PFSK-1 (cell line): Measurements from ENCODE around the gene UBAC2.

Experiments used
- FOXP2 ChIP-seq: optimal IDR thresholded peaks from 2 replicates; pipeline ENCODE3; 2011; ENCODE audit warnings: borderline replicate concordance, control low read depth, inconsistent platforms; ENCODE audit not compliant: insufficient read depth; ENCODE audit errors: extremely low read length, extremely low read depth
- POLR2AphosphoS5 ChIP-seq: IDR thresholded peaks from 2 replicates; pipeline ENCODE4 v1.6.1; 2012; ENCODE audit warnings: low read depth, mild to moderate bottlenecking, control low read depth, low read length, moderate library complexity
- SIN3A ChIP-seq: IDR thresholded peaks from 2 replicates; pipeline ENCODE4 v1.6.1; 2012; ENCODE audit warnings: mild to moderate bottlenecking, low read length, moderate library complexity, borderline replicate concordance; ENCODE audit not compliant: insufficient read depth
- TAF1 ChIP-seq: IDR thresholded peaks from 2 replicates; pipeline ENCODE4 v1.6.1; 2012; ENCODE audit warnings: low read length, control low read depth, borderline replicate concordance; ENCODE audit not compliant: insufficient read depth
- TF ChIP-seq, protein P1 (sequence below), 2 experiments: IDR thresholded peaks; 2 replicates each; pipeline versions ENCODE4 v1.6.1 to v1.8.0; 2011 to 2012; ENCODE audit warnings: low read depth in 2 of 2, low read length in 2 of 2, control low read depth in 1 of 2, inconsistent platforms in 1 of 2, mild to moderate bottlenecking in 1 of 2, moderate library complexity in 1 of 2; ENCODE audit not compliant: insufficient read depth in 1 of 2

Gene UBAC2

DNA sequence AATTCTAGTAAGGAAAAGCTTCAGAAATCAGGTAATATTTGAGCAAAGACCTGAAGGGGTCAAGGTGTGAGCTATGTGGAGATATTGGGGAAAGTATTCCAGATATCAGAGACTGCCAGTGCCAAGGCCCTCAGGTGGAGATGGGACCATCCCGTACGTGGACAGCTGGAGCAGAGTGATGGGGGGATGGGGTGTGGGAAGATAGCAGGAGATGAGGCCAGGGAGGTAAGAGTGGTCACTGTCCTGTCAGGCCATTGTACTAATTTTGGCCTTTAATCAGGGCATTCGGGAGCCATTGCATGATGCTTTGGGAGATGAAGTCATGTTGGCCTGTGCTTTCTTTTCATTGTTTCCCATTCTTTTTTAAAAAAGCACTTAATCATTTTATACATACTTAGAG lies 70.6 kb downstream of the UBAC2 start:
- TF ChIP-seq FOXP2: no peak

DNA sequence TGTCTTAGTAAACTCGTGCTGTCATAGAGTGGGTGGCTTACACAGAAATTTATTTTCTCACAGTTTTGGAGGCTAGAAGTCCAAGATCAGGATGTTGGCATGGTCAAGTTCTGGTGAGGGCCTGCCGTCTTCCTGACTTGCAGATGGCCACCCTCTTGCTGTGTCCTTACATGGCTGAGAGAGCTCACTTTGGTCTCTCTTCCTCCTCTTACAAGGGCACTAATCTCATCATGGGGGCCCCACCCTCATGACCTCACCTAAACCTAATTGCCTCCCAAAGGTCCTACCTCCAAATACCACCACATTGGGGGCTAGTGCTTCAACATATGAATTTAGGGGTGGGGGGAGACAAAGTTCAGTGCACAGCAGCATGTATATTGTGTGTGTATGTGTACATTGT lies 71.8 kb downstream of the UBAC2 start:
- TF ChIP-seq, protein P1, sequence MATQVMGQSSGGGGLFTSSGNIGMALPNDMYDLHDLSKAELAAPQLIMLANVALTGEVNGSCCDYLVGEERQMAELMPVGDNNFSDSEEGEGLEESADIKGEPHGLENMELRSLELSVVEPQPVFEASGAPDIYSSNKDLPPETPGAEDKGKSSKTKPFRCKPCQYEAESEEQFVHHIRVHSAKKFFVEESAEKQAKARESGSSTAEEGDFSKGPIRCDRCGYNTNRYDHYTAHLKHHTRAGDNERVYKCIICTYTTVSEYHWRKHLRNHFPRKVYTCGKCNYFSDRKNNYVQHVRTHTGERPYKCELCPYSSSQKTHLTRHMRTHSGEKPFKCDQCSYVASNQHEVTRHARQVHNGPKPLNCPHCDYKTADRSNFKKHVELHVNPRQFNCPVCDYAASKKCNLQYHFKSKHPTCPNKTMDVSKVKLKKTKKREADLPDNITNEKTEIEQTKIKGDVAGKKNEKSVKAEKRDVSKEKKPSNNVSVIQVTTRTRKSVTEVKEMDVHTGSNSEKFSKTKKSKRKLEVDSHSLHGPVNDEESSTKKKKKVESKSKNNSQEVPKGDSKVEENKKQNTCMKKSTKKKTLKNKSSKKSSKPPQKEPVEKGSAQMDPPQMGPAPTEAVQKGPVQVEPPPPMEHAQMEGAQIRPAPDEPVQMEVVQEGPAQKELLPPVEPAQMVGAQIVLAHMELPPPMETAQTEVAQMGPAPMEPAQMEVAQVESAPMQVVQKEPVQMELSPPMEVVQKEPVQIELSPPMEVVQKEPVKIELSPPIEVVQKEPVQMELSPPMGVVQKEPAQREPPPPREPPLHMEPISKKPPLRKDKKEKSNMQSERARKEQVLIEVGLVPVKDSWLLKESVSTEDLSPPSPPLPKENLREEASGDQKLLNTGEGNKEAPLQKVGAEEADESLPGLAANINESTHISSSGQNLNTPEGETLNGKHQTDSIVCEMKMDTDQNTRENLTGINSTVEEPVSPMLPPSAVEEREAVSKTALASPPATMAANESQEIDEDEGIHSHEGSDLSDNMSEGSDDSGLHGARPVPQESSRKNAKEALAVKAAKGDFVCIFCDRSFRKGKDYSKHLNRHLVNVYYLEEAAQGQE (IDR thresholded peaks at IDR 0.05; ENCODE audit: insufficient read depth in 1 of 2, low read depth in 2 of 2, low read length in 2 of 2): no peak
- TF ChIP-seq TAF1: no peak
- no peak for TF ChIP-seq FOXP2
- no peak for TF ChIP-seq SIN3A
- no peak for TF ChIP-seq POLR2AphosphoS5

DNA sequence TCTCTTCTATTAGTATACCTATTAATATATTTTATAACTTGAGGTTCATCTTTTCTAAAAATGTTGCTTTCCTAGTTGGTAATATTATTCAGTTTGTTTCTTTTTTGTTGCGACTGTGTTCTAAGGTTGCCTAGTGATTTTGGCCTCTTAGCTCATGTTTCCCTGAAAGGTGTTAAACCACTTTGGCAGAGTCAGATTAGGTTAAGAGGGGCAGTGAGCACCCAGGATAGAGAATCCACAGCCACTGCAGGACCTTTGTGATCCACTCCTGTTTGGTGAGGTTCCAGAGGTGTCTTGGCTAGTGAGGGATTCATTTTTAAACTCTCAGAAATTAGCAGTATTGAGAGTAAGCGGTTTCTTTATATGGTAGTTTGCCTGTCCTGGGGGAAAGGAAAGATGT lies 72.5 kb downstream of the UBAC2 start:
- TF ChIP-seq, protein P1 (IDR thresholded peaks at IDR 0.05; ENCODE audit: insufficient read depth in 1 of 2, low read depth in 2 of 2, low read length in 2 of 2): no peak
- TF ChIP-seq POLR2AphosphoS5: no peak
- no peak for TF ChIP-seq FOXP2
- TF ChIP-seq SIN3A: no peak
- TF ChIP-seq TAF1: no peak

GRCh38 chr13:99275093-99275469 lies 74.4 kb downstream of the UBAC2 start:
- TF ChIP-seq SIN3A: no peak
- TF ChIP-seq, protein P1 (IDR thresholded peaks at IDR 0.05; ENCODE audit: insufficient read depth in 1 of 2, low read depth in 2 of 2, low read length in 2 of 2): no peak
- no peak for TF ChIP-seq TAF1
- no peak for TF ChIP-seq FOXP2
- TF ChIP-seq POLR2AphosphoS5: no peak

- TF ChIP-seq, protein P1 (IDR thresholded peaks at IDR 0.05; ENCODE audit: insufficient read depth in 1 of 2, low read depth in 2 of 2, low read length in 2 of 2): no peak
- TF ChIP-seq TAF1: no peak
Measured at GRCh38 chr13:99276706-99277105, 76.1 kb downstream of the UBAC2 start.

DNA sequence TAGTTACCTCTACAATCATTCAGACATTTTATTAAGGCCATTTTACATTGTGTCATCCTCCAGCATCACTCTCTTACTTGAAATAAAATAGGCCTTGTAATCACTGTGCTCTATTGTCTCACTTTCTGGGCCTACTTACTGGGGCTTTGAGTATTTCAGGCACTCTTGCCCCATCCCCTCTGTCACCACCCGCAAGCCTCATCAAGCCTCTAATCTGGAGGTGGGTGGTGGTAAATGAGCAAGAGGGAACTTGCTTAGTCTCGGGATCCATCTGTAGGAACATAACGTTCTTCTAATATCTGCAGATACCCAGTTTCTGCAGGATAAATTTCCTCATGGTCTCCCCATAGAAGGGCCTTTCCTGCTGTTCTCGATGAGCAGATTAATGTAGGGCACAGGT lies 77.0 kb downstream of the UBAC2 start:
- TF ChIP-seq, protein P1 (IDR thresholded peaks at IDR 0.05; ENCODE audit: insufficient read depth in 1 of 2, low read depth in 2 of 2, low read length in 2 of 2): no peak
- TF ChIP-seq SIN3A: no peak
- no peak for TF ChIP-seq FOXP2
- TF ChIP-seq POLR2AphosphoS5: no peak
- TF ChIP-seq TAF1: no peak
